Right lobe of liver (tissue), 6 donors: ENCODE data around the gene SSR4. TPM values are rescaled to one million over a fixed set of nuclear protein-coding genes. Genes with fewer than 3 reads are reported as not detected.
A peak's percentile ranks its signal among the peaks of the same experiment; 100 is the strongest.

Source experiments
- ATAC-seq, 4 donors: fragments of 200-7000 bp; cut with Tn5 transposase; one replicate each; pipeline ENCODE4 v1.9.1; 2020; ENCODE audit warnings: mild to moderate bottlenecking in 4 of 4, moderate library complexity in 4 of 4
- DNase-seq, 3 donors: peaks; one replicate each; pipeline ENCODE4 v3.0.0-alpha.2; 2020
- H3K27ac ChIP-seq, 3 donors: fragments of 200-600 bp; one replicate each; pipeline ENCODE4 v1.8.0; 2022
- H3K27me3 ChIP-seq, 2 donors: fragments of 200-600 bp; one replicate each; pipeline ENCODE4 v1.8.0; 2022
- H3K36me3 ChIP-seq, 4 donors: fragments of 200-600 bp; sonication (generic) in 1 of 4; one replicate each; pipeline versions ENCODE4 v1.5.1 to v1.8.0; 2017 to 2022; ENCODE audit warnings: control low read depth in 1 of 4
- H3K4me1 ChIP-seq, 4 donors: fragments of 200-600 bp; sonication (generic) in 1 of 4; one replicate each; pipeline versions ENCODE4 v1.5.1 to v1.8.0; 2017 to 2022; ENCODE audit warnings: control low read depth in 1 of 4
- H3K4me3 ChIP-seq, 3 donors: fragments of 200-600 bp; one replicate each; pipeline ENCODE4 v1.8.0; 2022
- H3K9me3 ChIP-seq, 4 donors: fragments of 200-600 bp; sonication (generic) in 1 of 4; one replicate each; pipeline versions ENCODE4 v1.5.1 to v1.8.0; 2017 to 2022; ENCODE audit warnings: control low read depth in 1 of 4
- CTCF ChIP-seq, 4 donors: fragments of 200-600 bp in 3 of 4; fragments of 450-650 bp in 1 of 4; IDR thresholded peaks; one replicate each; pipeline versions ENCODE4 v1.5.1 to v1.8.0; 2016 to 2022; ENCODE audit warnings: antibody characterized with exemption in 4 of 4, mild to moderate bottlenecking in 2 of 4
- POLR2A ChIP-seq: fragments of 450-650 bp; IDR thresholded peaks from one replicate; pipeline ENCODE4 v1.6.1; 2017; ENCODE audit warnings: antibody characterized with exemption, mild to moderate bottlenecking
- WGBS: methylation state at CpG from one replicate; pipeline ENCODE4 v1.1.6; 2018; ENCODE audit warnings: low coverage, low lambda C conversion rate; ENCODE audit not compliant: insufficient coverage; ENCODE audit errors: missing lambda C conversion rate; 5-methylcytosine and 5-hydroxymethylcytosine counted together
- intact Hi-C, 2 donors: fragments of 100-400 bp; cut with DNase I; formaldehyde crosslinking; loops; one replicate each; pipeline versions ENCODE4 v1.11.2 to v1.14.1; 2022
- total RNA-seq, 6 experiments: library from RNA; depleted of rRNA in 2 of 6; stranded (reverse); fragments of >200 nt in 2 of 6; fragmentation: NEBNext Ultra II Directional in 3 of 6; extraction: Animal tissue kit (Norgen Biotek cat#: 25700) in 3 of 6; gene quantifications; one replicate each; pipeline versions ENCODE4 v1.1.0 to v1.2.4, GENCODE V29; 2016 to 2023
- donor health status: DM: no; HTN: yes; CAD: no.
- donor health status: DM: no; HTN: no; CAD: no.
- donor health status: DM: no; HTN: no; CAD: no.
- donor health status: DM: no; HTN: yes; CAD: no.
- donor health status: DM: no; HTN: yes; CAD: no.

SSR4 gene
- total RNA-seq, 6 experiments from 2014 or later: 150 to 221 (median 205) TPM

- Histone ChIP-seq H3K4me3 (no peak overlapping the region), H3K36me3 (no peaks in the 10 kb centered on the region), H3K27me3 (peaks cover 0 to 28% of the 10 kb centered on the region in 2 donors), H3K27ac (no peak overlapping the region), H3K4me1 (no peaks in the 10 kb centered on the region), H3K9me3 (no peaks in the 10 kb centered on the region)
- no peak for DNase-seq
- TF ChIP-seq CTCF (IDR thresholded peaks at IDR 0.05) (no peak), POLR2A (no peak)
- WGBS: 33% methylated on average over 1 of the region's 8 CpGs
- no peak for ATAC-seq
- intact Hi-C loops: no loop called here
Measured at GRCh38 chrX:153825042-153825441, 30.6 kb downstream of the SSR4 start.

DNA sequence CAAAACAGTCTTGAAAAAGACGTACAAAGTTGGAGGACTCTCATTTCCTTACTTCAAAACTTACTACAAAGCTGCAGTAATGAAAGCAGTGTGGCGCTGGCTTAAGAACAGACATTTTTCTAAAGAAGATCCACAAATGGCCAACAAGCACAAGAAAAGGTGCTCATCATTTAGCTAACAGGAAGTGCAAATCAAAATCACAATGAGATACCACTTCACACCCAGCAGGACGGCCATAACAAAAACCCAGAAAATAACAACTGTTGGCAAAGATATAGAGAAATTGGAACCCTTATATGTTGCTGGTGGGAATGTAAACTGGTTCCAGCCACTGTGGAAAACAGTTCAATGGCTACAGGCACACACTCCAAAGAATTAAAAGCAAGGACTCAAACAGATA is 32.5 kb downstream of the SSR4 start:
- H3K27me3 ChIP-seq: peaks cover 0 to 27% of the 10 kb centered on the region in 2 donors
- intact Hi-C loops: no loop called here
- ATAC-seq (no peak), DNase-seq (no peak)
- no peaks in the 10 kb centered on the region for H3K4me1 ChIP-seq
- TF ChIP-seq POLR2A (no peak), CTCF (IDR thresholded peaks at IDR 0.05) (no peak)
- H3K27ac ChIP-seq: no peak overlapping the region
- WGBS: 42% methylated on average over 3 of the region's 3 CpGs
- no peaks in the 10 kb centered on the region for H3K9me3 ChIP-seq
- no peak overlapping the region for H3K4me3 ChIP-seq
- no peaks in the 10 kb centered on the region for H3K36me3 ChIP-seq

GRCh38 chrX:153827903-153828302 is 33.4 kb downstream of the SSR4 start:
- 62% methylated on average over 8 of the region's 9 CpGs for WGBS
- no peak overlapping the region for H3K4me3 ChIP-seq

GRCh38 chrX:153828308-153828707 is 33.8 kb downstream of the SSR4 start:
- H3K4me1 ChIP-seq: no peaks in the 10 kb centered on the region
- intact Hi-C loops: no loop called here
- no peak for DNase-seq
- H3K9me3 ChIP-seq: no peaks in the 10 kb centered on the region
- H3K4me3 ChIP-seq: peak overlapping the region in 1 of 3 donors; percentile 11
- TF ChIP-seq CTCF (IDR thresholded peaks at IDR 0.05) (no peak), POLR2A (no peak)
- H3K27ac ChIP-seq: no peak overlapping the region
- ATAC-seq: no peak
- H3K27me3 ChIP-seq: peaks cover 0 to 27% of the 10 kb centered on the region in 2 donors
- H3K36me3 ChIP-seq: no peaks in the 10 kb centered on the region
- 28% methylated on average over 2 of the region's 17 CpGs for whole genome bisulfite sequencing

More at GRCh38 chrX:153827903-153828302, 33.4 kb downstream of the SSR4 start:
- DNase-seq (no peak), ATAC-seq (no peak)
- Histone ChIP-seq H3K27me3 (peaks cover 0 to 27% of the 10 kb centered on the region in 2 donors), H3K9me3 (no peaks in the 10 kb centered on the region), H3K36me3 (no peaks in the 10 kb centered on the region), H3K27ac (no peak overlapping the region), H3K4me1 (no peaks in the 10 kb centered on the region)
- intact Hi-C loops: no loop called here
- no peak for TF ChIP-seq CTCF (IDR thresholded peaks at IDR 0.05)
- TF ChIP-seq POLR2A: no peak
